Mesothelial cell of epicardium (in vitro differentiated cells): ENCODE data around the gene FRMPD4. TPM values are rescaled to one million over a fixed set of nuclear protein-coding genes. Genes with fewer than 3 reads are reported as not detected.

Source experiments
- DNase-seq, 2 experiments: peaks; one replicate each; pipeline ENCODE4 v3.0.0; 2021; ENCODE audit warnings: low spot score in 2 of 2; ENCODE audit not compliant: unreplicated experiment in 2 of 2
- H3K27ac Mint-ChIP-seq: 2 replicates; pipeline ENCODE4 v1.8.0; 2021; ENCODE audit warnings: mixed read lengths
- H3K27me3 Mint-ChIP-seq: 2 replicates; pipeline ENCODE4 v1.8.0; 2021; ENCODE audit warnings: low read depth, mixed read lengths
- H3K36me3 Mint-ChIP-seq: 2 replicates; pipeline ENCODE4 v1.8.0; 2021; ENCODE audit warnings: mixed read lengths
- H3K4me1 Mint-ChIP-seq: 2 replicates; pipeline ENCODE4 v1.8.0; 2021; ENCODE audit warnings: mixed read lengths
- H3K4me3 Mint-ChIP-seq: 2 replicates; pipeline ENCODE4 v1.8.0; 2021; ENCODE audit warnings: mild to moderate bottlenecking, moderate library complexity, mixed read lengths
- H3K9me3 Mint-ChIP-seq: 2 replicates; pipeline ENCODE4 v1.8.0; 2021; ENCODE audit warnings: mixed read lengths
- total RNA-seq: library from RNA; stranded (reverse); gene quantifications from 3 replicates; pipeline ENCODE4 v1.2.1, GENCODE V29; 2021
- TF ChIP-seq, protein P1 (sequence below): fragments of 200-600 bp; sonication (generic); IDR thresholded peaks from one replicate; pipeline ENCODE4 v1.5.0; 2021; ENCODE audit warnings: antibody characterized with exemption; ENCODE audit not compliant: unreplicated experiment

The FRMPD4 gene
- total RNA-seq, 1 donor from 2014 or later = not detected

DNA sequence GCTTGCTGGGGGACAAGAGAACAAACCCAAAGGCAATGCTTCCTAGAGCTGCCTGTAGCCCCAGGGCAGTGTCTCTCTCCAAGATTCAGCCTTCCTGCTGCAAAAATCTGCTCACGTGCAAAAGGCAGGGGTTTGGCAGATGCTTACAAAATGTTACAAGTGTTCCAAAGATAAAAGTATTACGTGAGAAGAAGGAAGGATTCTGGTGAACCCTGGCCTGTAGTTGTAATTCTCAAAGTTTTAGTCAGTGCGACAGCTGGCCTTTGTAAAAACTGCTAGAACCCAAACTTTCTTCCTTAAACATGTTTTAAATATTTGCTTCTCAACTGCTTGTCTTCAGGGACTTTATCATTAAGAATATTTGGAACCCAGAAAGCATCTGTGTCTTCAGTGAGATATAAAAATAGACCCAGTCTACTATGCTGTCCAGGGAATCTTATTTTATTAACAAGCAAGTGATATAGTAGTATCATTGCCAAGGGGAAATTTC is 232.3 kb downstream of the FRMPD4 start:
- peaks cover 22% of the 10 kb centered on the region for H3K9me3 Mint-ChIP-seq
- TF ChIP-seq, protein P1, sequence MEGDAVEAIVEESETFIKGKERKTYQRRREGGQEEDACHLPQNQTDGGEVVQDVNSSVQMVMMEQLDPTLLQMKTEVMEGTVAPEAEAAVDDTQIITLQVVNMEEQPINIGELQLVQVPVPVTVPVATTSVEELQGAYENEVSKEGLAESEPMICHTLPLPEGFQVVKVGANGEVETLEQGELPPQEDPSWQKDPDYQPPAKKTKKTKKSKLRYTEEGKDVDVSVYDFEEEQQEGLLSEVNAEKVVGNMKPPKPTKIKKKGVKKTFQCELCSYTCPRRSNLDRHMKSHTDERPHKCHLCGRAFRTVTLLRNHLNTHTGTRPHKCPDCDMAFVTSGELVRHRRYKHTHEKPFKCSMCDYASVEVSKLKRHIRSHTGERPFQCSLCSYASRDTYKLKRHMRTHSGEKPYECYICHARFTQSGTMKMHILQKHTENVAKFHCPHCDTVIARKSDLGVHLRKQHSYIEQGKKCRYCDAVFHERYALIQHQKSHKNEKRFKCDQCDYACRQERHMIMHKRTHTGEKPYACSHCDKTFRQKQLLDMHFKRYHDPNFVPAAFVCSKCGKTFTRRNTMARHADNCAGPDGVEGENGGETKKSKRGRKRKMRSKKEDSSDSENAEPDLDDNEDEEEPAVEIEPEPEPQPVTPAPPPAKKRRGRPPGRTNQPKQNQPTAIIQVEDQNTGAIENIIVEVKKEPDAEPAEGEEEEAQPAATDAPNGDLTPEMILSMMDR = no peak
- H3K4me1 Mint-ChIP-seq = no peaks in the 10 kb centered on the region
- H3K4me3 Mint-ChIP-seq = no peak overlapping the region
- no peaks in the 10 kb centered on the region for H3K27me3 Mint-ChIP-seq
- H3K36me3 Mint-ChIP-seq = no peaks in the 10 kb centered on the region
- H3K27ac Mint-ChIP-seq = no peak overlapping the region
- DNase-seq = no peak

DNA sequence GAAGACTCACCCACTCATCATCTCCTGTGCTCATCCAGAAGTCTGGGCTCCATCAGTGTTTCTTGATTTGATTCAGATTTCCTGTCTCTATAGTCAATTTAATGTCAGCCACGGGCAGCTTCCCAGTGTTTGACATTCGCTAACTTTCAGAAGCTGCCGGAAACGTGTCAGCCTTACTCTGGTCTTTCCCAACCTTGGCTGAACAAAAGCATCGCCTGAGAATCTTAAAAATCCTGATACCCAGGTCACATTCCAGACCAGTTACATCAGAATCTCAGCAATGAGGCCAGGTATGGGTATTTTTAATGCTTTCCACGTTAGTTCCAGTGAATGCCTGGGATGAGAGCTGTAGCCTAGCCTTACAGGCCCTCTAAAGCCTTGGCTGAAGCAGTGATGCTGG is 233.8 kb downstream of the FRMPD4 start:
- no peaks in the 10 kb centered on the region for H3K36me3 Mint-ChIP-seq
- H3K9me3 Mint-ChIP-seq = peaks cover 21% of the 10 kb centered on the region
- DNase-seq = no peak
- H3K4me1 Mint-ChIP-seq = no peaks in the 10 kb centered on the region
- no peak overlapping the region for H3K27ac Mint-ChIP-seq
- TF ChIP-seq, protein P1 = no peak
- H3K27me3 Mint-ChIP-seq = no peaks in the 10 kb centered on the region
- no peak overlapping the region for H3K4me3 Mint-ChIP-seq

DNA sequence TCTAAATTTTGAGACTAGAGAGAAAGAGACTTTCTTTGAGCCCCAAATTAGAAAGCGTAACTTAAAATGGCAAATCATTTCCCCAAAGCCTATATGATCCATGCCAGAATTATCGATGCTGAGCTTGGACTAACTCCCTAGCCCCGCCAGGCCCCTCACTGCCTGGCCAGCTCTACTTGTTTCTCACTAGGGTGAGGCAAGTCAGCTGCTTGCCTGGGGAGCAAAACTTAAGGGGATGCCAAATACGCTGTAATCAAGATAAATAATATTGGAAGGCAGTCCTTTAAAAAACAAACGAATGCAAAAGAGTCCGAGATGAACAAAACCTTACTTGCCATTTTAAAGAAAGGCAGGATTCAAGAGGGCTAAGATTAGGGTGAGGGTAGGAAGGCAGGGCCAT is 236.0 kb downstream of the FRMPD4 start:
- TF ChIP-seq, protein P1 = no peak

DNA sequence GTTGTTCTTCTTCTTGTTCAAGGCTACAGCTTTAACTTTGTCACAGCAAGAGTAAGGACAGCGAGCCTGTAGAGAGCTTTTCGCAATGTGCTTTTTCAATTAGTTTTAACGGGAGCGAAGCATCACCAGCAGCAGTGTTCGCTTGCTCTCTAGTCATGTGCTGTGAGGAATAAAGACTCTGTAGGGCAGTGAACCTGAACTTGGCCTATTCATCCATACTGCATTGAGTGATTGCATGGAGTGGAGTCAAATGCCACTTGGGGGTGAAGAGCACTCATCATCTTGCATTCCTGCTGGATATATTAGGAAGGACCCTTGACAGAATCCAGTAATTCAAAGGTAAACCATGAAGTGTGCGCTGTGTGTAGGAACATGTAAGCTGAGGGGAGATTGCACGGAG is 240.0 kb downstream of the FRMPD4 start:
- Mint-ChIP-seq H3K9me3 (peaks cover 15% of the 10 kb centered on the region), H3K27ac (no peak overlapping the region), H3K36me3 (no peaks in the 10 kb centered on the region), H3K4me3 (no peak overlapping the region), H3K27me3 (peaks cover 4% of the 10 kb centered on the region), H3K4me1 (no peaks in the 10 kb centered on the region)
- TF ChIP-seq, protein P1 = no peak
- no peak for DNase-seq

More for the DNA sequence above, 236.0 kb downstream of the FRMPD4 start:
- Mint-ChIP-seq H3K9me3 (peaks cover 14% of the 10 kb centered on the region), H3K27ac (no peak overlapping the region), H3K36me3 (no peaks in the 10 kb centered on the region), H3K4me3 (no peak overlapping the region), H3K4me1 (no peaks in the 10 kb centered on the region), H3K27me3 (no peaks in the 10 kb centered on the region)
- DNase-seq = no peak

DNA sequence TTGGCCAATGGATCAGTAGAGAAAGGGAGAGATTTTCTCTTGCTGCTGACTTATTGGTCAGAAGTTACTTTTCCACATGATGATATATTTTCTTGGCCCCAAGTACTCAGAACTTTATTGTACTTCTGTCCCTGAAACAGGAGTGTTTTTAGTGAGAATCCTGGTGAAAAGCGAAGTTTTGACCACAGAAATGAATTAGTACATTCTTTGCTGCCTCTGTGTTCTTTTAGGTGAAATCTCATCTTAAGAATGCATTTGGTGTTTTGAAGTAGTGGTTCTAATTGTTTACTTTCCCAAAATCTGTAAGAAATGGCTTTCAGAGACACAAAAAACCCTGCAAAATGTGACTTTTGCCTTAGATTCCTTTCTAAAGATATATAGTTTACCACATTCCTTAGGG is 240.4 kb downstream of the FRMPD4 start:
- H3K4me1 Mint-ChIP-seq = no peaks in the 10 kb centered on the region
- TF ChIP-seq, protein P1 = no peak
- peaks cover 14% of the 10 kb centered on the region for H3K9me3 Mint-ChIP-seq
- DNase-seq = no peak
- H3K27me3 Mint-ChIP-seq = peaks cover 4% of the 10 kb centered on the region
- H3K27ac Mint-ChIP-seq = no peak overlapping the region
- H3K36me3 Mint-ChIP-seq = no peaks in the 10 kb centered on the region
- H3K4me3 Mint-ChIP-seq = no peak overlapping the region

DNA sequence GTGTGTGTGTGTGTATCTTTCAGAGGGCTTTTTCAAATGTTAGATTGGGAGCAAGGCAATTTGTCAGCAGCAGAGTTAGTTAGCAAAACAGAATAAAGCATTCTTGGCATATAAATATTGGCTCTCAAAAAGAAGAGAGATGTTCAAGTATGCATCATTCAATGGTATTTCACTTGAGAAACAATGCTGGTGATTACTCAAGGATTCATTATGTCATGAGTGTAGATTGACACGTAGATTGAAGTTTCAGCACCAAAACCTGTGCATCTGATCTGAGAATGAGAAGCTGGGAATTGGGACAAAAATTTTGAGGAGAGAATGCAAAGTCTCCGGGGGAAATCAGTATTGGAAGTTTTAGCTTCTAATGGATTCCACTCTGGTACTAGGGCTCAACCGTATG is 241.4 kb downstream of the FRMPD4 start:
- DNase-seq = no peak
- TF ChIP-seq, protein P1 = no peak
- no peaks in the 10 kb centered on the region for H3K36me3 Mint-ChIP-seq
- peaks cover 4% of the 10 kb centered on the region for H3K27me3 Mint-ChIP-seq
- no peaks in the 10 kb centered on the region for H3K4me1 Mint-ChIP-seq
- no peak overlapping the region for H3K27ac Mint-ChIP-seq
- H3K9me3 Mint-ChIP-seq = peaks cover 16% of the 10 kb centered on the region
- H3K4me3 Mint-ChIP-seq = no peak overlapping the region
